Stimulated activated CD8-positive, alpha-beta memory T cell treated with anti-CD3 and anti-CD28 coated beads, Interleukin-7, amount 100 ng/mL, for 24 hours (primary cell): Measurements from ENCODE around the gene ZBTB44.
"Not testable (repeated sequence)": the region's sequence is repeated elsewhere in the genome, so short reads cannot be mapped to it uniquely, and the experiment has no call there.

Experiments
- DNase-seq: peaks from one replicate; pipeline ENCODE4 v3.0.0-alpha.2; 2020; ENCODE audit warnings: low read depth

ZBTB44 gene

GRCh38 chr11:130249371-130249770, 65.3 kb downstream of the ZBTB44 start:
- DNase-seq = no peak

DNA sequence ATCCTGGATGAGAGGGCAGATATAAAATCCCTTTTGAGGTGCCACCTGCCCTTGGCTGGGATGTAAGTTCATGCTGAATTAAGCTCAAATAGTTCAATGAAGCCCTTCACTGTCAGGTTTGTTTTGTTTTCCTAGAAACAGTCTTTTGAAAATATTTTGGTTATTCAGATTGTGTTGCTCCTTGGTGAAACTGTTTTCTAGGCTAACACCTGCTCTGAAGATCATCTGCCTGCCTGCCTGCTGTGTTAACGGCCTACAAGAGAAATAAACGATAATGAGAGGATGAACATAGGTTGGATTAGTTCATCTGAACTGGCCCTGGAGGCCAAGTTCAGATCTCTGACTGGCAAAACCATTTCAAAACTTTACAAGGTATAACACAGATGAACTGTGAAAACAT, 67.4 kb downstream of the ZBTB44 start:
- DNase-seq = no peak

- no peak for DNase-seq
Measured at GRCh38 chr11:130246738-130247137, 68.0 kb downstream of the ZBTB44 start.

- no peak for DNase-seq
Measured at GRCh38 chr11:130246270-130246669, 68.4 kb downstream of the ZBTB44 start.

DNA sequence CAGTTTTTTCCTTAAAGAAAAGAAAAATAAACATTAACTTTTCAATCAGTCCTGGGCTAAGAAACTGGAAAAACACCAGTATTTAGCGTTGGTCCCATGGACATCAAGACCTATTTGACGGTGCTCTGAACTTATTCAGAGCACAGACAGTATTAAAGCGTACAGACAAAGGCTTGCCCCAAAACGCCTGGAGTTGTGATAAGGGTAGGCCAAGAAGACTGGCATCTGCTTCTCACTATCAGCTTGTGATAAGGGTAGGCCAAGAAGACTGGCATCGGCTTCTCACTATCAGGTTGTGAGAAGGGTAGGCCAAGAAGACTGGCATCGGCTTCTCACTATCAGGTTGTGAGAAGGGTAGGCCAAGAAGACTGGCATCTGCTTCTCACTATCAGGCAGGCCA, 69.3 kb downstream of the ZBTB44 start:
- DNase-seq = not testable (repeated sequence)

DNA sequence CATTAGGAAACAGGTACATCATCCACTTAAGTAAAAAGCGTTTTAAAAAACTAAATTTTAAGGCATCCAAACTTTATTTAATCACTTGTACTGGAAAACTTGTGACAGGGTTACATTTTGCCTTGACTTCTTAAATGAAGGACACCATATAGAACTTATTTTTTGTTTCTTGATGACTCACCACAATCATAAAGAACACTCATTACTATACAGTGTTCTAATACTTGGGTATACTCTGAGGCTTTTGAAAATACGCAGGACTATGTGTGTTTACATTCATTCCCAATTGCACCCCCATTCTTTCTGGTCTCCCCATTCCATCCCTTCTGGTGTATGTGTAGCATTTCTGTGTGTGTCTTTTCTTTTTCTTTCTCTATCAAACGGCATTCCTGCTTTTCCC, 69.9 kb downstream of the ZBTB44 start:
- DNase-seq = no peak

GRCh38 chr11:130243816-130244215, 70.9 kb downstream of the ZBTB44 start:
- no peak for DNase-seq

DNA sequence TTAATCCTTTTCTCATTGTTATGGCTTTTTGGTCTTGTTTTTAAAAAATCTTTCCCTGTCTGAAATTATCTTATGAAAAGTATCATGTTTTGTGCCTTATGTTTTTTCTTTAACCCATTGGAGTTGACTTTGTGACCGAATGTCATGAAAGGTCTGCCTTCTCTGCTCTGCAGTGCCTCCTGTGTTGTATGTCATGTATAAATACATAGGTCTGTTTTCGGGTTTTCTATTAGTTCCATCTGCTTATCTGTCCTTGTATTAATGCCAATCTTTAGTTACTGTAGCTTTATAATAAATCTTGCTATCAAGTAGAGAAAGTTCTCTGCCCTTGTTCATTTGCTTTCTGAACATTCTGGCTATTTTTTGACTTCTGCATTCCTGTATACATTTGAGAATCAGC, 73.0 kb downstream of the ZBTB44 start:
- no peak for DNase-seq

DNA sequence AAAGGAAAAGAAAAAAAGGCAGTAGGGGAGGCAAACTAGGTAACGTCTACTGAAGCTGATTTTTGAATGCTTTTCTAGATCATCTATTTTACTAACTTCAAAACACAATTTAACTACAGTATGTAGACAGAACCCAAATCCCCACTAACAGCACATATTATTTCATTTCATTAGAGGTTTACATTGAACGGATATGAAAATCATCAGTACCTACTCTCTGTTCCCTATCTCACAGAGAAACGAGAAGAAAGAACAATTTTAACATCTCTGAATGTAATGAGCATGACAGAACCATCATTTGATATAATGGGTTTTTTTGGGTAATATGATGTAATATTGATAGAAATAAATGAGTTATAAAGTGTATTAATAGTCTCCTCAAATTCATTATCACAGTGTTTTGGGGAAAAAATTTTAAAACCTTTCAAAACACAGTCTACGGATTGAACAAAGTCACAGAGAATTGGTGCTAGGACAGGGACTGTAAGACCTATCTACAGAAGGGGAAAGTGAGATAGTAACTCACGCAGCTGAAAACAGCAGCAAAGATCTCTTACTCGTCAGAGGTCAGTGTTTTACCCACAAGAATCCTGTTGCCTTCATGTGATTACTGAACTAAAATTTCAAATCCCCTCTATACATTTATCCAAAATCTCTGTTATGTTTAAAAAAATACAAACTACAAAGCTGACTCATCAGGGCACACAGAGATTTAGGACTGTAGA, 77.3 kb downstream of the ZBTB44 start:
- DNase-seq = no peak

- DNase-seq = no peak
Measured at GRCh38 chr11:130234315-130234714, 80.4 kb downstream of the ZBTB44 start.

GRCh38 chr11:130233888-130234287, 80.8 kb downstream of the ZBTB44 start:
- not testable (repeated sequence) for DNase-seq

DNA sequence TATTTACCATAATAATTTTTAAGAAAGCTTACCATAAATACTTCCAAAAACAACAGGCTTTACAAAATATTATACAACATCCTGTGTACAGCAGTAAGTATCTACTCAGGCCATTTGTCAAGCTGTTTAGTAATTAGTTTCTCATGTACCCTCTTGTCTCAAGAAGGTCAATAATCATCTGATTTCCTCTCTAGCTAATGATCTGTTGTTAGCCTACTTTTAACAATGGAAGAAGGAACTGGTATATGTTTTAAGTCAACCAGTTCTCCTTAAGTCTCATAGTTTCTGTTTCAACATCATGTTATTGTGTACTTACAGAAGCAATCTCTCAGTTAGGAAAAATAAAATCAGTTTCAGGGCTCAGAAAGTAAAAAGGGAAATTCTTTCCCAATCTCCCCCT, 81.2 kb downstream of the ZBTB44 start:
- DNase-seq = not testable (repeated sequence)

- no peak for DNase-seq
Measured at GRCh38 chr11:130227373-130227772, 87.3 kb downstream of the ZBTB44 start.

- DNase-seq = no peak
Measured at GRCh38 chr11:130223291-130223971, 91.3 kb downstream of the ZBTB44 start.

GRCh38 chr11:130220311-130221035, 94.2 kb downstream of the ZBTB44 start:
- DNase-seq = no peak

GRCh38 chr11:130219148-130219547, 95.6 kb downstream of the ZBTB44 start:
- DNase-seq = no peak

DNA sequence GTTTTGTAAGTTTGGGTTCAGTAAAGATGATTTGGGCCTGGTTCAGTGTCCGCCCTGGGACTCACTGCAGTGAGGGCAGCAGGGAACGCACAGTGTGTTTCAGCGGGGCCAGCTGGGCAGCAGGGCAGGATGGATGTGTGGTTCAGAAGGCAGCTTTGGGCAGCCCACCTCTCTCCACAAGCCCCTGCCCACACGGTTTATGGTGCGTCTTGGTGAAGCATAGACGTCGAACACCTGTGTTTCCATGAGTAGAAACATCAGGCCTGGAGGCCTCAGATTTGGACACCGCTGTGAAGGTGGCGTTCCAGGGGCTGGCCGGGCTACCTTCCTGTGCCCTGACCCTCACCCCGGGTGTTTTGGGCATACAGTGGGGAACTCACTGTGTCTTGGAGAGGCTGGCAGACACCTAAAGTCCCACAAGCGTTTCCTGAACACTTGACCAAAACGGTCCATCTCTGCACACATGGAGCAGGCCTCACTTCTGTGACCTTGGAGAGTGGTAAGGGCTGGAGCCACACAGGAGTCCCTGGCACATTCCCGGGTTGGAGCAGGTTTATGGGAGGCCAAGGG, 96.1 kb downstream of the ZBTB44 start:
- DNase-seq = no peak

DNA sequence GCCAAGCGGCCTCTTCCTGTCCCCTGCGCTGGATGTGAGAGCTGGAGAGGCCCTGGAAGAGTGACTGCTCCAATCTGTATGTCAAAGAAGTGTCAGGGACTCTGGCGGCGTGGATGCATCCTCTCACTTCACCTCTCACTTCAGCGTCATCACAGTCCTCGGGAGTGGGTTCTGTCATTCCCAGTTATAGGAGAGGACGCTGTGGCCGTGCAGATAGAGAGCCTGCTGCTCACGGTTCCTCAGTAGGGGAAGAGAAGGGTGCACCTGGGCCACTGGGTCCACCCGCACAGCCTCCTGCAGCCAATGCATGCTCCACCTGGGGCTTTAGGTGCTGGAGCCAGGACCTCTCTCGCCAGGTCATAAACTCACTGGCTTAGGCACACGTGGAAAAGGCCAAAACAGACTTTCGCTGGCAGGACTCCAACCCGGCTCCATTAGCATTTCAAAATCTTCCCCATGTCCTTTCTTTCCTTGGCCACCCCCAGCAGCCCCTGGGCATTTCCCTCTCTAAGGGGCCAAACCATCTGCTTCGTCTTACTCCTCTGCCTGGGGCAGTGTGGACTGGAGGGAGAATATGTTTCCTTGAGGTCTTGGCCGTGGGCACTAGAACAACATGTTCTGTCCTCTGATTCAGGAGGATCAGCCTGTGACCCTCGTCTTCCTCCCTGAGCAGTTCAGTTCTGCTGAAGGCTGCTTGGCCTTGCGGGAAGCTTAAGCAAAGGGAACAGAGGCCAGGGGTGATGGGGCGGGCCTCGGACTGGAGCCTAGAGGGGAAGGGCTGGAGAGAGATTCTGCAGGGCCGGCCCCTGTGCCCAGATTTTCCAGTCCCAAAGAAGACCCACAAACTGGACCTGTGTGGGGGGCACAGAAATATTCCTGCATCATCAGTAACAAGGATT, 97.3 kb downstream of the ZBTB44 start:
- DNase-seq = no peak

- no peak for DNase-seq
Measured at GRCh38 chr11:130216591-130217132, 98.1 kb downstream of the ZBTB44 start.

- no peak for DNase-seq
Measured at GRCh38 chr11:130216221-130216550, 98.5 kb downstream of the ZBTB44 start.

- no peak for DNase-seq
Measured at GRCh38 chr11:130215531-130216220, 99.0 kb downstream of the ZBTB44 start.
